ENCODE data around the gene STK10. TPM values are rescaled to one million over a fixed set of nuclear protein-coding genes. Genes with fewer than 3 reads are reported as not detected.
"Not testable (repeated sequence)": the region's sequence is repeated elsewhere in the genome, so short reads cannot be mapped to it uniquely, and the experiment has no call there.

The STK10 gene
- polyA plus RNA-seq, 3 donors = 13.3 to 15.9 (median 15.6) TPM

GRCh38 chr5:172167895-172168294, 20.1 kb downstream of the STK10 start:
- DNase-seq (ENCODE audit: low read depth in 3 of 3, low spot score in 2 of 3) = no peak

GRCh38 chr5:172166030-172166826, 21.8 kb downstream of the STK10 start:
- DNase-seq (ENCODE audit: low read depth in 3 of 3, low spot score in 2 of 3) = no peak

DNA sequence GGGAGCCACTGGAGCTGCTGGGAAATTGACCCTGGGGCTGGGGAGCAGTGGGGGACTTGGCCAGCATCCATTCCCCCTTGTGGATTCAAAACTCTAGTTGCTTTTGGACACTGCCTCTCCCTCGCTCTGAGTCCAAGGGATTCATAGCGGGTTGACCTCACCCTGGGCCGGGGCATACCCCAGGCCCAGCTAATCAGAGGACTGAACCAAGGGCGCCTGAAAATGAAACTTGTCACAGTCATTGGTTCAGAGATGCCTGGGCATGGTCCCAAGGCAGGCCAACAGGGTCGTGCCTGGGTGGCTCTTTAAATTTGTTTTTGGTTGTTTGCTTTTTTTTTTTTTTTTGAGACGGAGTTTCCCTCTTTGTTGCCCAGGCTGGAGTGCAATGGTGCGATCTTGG, 22.6 kb downstream of the STK10 start:
- DNase-seq (ENCODE audit: low read depth in 3 of 3, low spot score in 2 of 3) = no peak

DNA sequence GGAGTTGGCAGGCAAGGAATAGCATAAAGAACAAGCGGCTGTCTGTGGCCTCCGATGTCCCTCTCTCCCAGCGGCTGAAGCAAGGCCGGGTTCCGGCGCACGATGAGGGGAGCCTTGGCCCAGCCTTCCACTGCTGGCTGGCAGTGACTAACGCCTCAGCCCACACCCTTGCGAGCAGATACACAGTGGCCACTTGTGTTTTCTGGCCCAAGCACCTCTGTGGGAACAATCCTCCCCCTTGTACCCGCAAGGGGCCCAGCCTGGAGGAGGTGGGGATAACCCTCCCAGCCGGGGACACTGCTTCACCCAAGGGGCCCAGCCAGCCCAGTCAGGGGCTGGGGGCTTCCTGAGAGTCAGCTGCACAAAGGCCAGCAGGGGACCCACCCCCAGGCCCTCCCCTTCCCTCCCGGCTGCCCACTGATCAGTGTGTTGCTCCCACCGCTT, 23.2 kb downstream of the STK10 start:
- no peak for DNase-seq (ENCODE audit: low read depth in 3 of 3, low spot score in 2 of 3)

DNA sequence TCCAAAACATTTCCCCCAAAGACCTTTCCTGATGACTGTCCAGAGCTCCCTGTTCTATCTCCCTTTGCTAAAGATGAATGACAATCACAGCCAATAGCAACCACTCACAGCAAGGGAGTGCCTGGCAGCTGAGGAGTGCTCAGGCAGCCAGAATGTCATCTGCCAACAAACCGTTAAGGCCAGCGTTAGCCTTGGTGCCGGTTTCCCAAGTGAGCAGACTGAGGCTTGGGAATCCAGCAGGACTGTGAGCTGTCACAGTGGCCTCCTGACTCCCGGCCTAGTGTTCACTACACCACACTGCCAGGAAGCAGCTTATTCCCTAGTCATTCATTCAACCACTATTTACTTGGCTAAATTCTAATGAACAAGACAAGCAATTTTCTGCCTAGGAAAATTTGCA, 24.7 kb downstream of the STK10 start:
- DNase-seq (ENCODE audit: low read depth in 3 of 3, low spot score in 2 of 3) = no peak

DNA sequence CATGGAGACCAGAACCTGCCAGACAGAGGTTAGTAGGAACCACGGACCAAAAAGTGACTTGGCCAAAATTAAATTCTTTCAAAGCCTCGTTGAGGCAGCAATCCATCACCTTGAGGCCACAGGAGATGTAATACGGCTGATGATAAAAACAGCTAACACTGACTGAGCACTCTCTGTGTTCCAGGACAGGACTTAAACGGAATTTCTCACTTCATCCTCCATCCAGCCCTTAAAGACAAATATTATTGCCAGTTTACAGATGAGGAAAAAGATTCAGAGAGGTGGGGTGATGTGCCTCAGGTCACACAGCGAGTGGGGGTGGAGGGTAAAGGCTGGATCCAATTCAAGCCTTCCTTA, 25.1 kb downstream of the STK10 start:
- DNase-seq (ENCODE audit: low read depth in 3 of 3, low spot score in 2 of 3) = no peak

DNA sequence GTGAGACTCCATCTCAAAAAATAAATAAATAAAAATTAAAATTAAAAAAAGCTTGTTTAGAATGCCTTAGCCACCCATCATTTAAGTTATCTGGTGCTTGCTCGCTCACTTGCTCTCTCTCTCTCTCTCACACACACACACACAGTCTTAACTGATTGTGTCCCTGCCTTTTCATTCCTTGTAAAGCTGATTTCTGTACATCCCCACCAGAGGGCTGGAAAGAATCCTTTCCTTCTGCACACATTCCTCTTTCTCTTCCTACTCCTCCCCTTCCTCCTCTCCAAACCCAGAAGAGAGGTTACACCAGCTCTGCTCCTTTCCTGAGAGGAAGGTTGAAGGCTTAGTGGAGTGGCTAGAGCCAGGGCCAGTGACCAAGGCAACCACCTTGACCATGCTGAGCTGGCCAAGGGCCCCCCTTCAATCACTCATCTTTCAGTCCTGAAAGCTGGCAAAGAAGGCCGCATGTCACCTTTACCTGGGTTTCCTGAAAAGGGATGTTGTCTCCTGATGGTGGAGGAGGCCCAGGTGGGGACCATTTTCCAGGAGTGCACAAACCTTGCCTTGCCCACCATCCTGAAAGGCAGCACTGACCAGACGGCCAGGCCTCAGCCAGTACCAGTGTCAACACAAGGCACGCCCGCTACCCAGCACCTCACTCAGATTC, 25.6 kb downstream of the STK10 start:
- no peak for DNase-seq (ENCODE audit: low read depth in 3 of 3, low spot score in 2 of 3)

DNA sequence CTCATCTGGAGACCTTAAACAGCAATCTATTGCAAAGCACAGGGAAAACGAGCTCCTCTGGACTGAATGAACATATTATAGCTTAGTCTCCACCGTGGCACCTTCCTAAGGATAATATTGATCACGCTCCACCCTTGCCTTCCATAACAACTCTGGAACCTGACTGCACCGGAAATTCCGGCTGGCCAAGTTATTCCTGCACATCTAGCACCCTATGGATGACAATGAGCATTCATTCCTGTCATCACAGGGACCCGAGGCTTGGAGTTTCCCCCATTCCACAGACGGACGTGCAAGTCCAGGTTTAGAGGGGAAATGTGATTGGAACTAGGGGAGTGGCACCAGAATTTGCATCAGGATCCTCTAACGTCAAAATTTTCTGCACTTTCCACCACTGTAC, 27.5 kb downstream of the STK10 start:
- no peak for DNase-seq (ENCODE audit: low read depth in 3 of 3, low spot score in 2 of 3)

- DNase-seq (ENCODE audit: low read depth in 3 of 3, low spot score in 2 of 3) = no peak
Observed at GRCh38 chr5:172159016-172159415, 29.0 kb downstream of the STK10 start.

- DNase-seq (ENCODE audit: low read depth in 3 of 3, low spot score in 2 of 3) = no peak
Observed at GRCh38 chr5:172156541-172156994, 31.5 kb downstream of the STK10 start.

- DNase-seq (ENCODE audit: low read depth in 3 of 3, low spot score in 2 of 3) = not testable (repeated sequence)
Observed at GRCh38 chr5:172155101-172155500, 32.9 kb downstream of the STK10 start.

DNA sequence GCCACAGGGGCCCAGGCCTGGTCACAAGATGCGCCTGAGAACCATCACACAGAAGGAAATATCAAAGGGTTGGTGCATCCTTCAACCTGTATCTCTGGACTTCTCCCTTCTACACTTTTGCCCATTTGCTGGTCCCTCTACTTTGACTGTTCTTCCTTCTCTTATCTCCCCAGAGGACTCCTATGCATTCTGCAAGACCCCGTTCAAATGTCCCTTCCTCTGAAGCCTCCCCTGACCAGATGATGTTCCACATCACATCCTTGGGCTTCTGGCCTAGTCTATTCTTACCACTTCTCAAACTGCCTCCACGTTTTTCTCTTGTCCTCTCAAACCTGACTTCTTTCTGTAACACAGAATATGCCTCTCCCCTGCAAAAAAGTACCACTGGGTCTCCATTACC, 34.3 kb downstream of the STK10 start:
- no peak for DNase-seq (ENCODE audit: low read depth in 3 of 3, low spot score in 2 of 3)

DNA sequence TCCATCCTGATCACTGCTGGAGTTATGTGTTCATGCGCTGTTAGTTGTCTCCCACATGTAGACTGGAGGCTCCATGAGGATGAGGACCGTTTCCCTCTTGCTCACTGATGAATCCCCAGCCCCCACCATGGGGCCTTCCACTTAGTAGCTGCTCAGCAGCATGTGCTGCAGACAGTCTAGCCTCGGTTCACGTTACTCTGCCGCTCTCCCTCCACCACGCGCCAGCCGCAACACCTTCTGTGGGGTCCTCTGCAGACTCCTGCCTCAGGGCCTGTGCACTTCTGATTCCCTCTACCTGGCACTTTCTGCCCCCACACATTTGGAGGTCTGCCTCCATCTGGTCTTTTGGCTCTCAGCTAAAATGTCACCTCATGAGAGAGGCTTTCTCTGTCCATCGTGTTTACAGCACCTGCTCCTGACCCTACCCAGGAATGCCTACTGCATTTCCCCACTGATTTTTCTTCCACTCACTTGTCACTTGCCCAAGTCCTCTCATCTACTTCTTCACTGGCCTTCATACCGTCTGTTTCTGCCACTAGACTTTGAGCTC, 36.3 kb downstream of the STK10 start:
- DNase-seq (ENCODE audit: low read depth in 3 of 3, low spot score in 2 of 3) = no peak

DNA sequence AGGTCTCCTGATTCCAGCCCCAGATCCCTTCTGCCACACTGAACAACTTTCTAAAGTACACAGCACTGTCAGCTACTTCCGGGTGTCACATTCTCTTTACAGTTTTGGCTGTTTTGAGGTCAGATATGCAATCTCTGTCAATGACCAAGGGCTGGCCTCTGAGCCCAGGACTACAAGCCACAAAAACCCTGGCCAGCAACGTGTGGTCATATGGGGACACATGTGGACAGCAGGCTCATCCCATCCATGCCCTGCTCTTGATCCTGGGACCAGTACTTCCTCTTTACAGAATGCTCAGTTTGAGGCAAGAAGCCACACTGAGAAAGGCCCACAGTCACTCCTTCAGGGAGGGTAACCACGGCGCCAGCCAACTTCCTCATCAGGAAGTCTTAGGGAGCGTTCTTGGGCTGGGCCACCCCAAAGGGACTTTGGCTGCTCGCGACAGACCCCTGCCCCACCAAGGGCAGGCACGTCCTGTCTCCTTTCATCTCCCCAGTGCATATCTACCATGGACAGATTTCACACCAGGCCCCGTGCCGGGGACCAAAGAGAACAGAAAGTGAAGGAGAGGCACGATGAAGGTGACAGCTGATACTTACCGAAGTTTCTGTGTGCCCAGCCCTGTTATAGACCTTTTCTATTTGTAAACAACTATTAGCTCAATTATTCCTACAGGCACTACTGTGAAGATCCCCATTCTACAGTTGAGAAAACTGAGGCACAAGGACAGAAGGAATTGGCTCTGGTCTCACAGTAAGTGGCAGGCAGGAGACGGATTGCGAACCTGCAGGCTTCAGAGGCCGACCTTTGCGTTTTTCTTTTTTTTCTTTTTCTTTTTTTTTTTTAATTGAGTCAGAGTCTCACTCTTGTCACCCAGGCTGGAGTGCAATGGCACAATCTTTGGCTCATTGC, 37.3 kb downstream of the STK10 start:
- no peak for DNase-seq (ENCODE audit: low read depth in 3 of 3, low spot score in 2 of 3)

GRCh38 chr5:172149481-172149880, 38.5 kb downstream of the STK10 start:
- not testable (repeated sequence) for DNase-seq (ENCODE audit: low read depth in 3 of 3, low spot score in 2 of 3)

DNA sequence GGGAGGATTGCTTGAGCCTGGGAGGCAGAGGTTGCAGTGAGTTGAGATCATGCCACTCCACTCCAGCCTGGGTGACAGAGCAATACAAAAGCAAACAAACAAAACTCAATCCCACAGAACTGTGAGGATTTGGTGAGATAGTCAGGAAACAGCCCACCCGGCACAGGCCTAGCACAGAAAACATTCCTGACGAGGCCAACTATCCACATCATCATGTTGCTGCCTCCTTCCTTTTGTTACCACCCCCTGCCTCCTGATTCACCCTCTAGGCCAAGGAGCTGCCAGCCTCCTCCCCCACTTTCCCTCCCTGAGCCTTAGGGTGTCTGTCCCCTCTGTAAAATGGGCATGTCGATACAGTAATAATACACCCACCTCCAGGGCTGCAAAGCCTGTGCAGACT, 39.0 kb downstream of the STK10 start:
- DNase-seq (ENCODE audit: low read depth in 3 of 3, low spot score in 2 of 3) = no peak

DNA sequence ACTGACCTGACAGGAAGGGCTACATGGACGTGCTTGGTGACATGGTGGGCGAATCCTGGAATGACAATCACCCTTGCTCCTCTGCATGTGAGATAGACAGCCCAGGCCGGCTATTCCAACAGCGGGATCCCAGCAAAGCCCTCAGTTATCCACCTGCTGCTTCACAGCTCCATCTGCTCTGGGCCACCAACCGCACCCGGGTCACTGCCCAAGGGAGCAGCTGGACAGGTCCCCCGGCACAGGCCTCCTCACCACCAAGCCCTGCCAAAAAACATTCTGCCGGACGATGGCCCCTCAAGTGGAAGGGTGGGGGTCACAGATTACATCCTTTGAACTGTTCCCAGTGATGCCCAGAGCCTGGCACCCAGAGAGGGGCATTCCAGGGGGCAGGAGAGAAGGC, 39.6 kb downstream of the STK10 start:
- DNase-seq (ENCODE audit: low read depth in 3 of 3, low spot score in 2 of 3) = no peak

DNA sequence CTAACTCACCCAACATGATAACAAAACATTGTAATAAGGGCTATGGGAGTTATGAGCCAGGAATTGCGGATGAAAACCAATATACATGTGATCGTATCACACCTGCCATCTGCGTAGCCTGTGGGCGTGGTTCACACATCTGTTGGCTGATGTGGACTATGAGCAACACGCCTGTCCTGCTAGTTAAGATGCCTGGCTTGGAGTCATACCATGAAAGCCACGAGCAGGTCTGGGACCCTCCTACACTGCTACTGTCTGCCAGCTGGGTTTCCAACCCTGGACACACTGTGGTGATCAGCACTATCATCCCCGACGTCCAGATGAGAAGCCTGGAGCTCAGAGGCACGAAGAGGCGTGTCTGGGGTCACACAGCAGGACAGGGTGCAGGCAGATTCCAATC, 40.2 kb downstream of the STK10 start:
- no peak for DNase-seq (ENCODE audit: low read depth in 3 of 3, low spot score in 2 of 3)

- no peak for DNase-seq (ENCODE audit: low read depth in 3 of 3, low spot score in 2 of 3)
Observed at GRCh38 chr5:172146748-172147092, 41.3 kb downstream of the STK10 start.

DNA sequence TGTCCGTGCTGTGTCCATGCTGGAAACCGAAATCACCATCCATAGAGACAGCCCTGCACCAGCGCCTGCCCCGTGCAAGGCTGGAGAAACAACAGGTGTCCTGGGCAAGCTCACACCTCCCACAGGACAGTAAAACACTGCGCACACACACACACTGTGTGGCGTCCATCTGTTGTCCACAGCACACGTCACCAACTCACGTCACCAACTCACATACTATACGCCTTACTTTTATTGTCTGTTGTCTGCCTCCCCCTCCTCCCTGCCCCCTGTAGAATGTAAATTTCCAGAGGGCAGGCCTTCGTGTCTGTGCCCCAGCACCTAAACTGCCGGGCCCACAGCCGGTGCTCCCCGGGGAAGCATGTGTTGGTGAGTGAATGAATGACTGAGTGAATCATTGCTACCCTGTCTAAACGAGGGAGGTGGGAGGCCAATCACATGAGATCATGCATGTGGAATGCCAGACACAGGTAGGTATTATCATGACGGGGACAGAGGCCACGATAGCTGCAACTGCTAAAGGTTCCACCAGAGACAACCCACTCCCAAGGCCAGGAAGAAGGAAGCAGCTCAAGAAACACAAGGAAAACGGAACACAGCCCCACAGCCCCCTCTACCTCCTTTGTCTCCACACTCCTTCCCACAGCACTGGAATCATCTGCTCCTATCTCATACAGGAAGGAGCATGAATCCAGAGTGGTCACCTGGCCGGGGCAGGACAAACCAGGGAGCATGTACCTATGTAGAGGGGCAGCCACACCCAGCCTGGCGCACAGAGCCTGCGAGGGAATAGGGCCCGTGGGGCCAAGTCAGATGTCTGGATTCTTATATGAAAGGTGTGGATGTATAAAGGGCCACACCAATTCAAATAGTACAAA, 41.9 kb downstream of the STK10 start:
- no peak for DNase-seq (ENCODE audit: low read depth in 3 of 3, low spot score in 2 of 3)
